ENCODE measurements around the gene SLC6A16.
"Not testable (repeated sequence)": the region's sequence is repeated elsewhere in the genome, so short reads cannot be mapped to it uniquely, and the experiment has no call there.

The SLC6A16 gene

DNA sequence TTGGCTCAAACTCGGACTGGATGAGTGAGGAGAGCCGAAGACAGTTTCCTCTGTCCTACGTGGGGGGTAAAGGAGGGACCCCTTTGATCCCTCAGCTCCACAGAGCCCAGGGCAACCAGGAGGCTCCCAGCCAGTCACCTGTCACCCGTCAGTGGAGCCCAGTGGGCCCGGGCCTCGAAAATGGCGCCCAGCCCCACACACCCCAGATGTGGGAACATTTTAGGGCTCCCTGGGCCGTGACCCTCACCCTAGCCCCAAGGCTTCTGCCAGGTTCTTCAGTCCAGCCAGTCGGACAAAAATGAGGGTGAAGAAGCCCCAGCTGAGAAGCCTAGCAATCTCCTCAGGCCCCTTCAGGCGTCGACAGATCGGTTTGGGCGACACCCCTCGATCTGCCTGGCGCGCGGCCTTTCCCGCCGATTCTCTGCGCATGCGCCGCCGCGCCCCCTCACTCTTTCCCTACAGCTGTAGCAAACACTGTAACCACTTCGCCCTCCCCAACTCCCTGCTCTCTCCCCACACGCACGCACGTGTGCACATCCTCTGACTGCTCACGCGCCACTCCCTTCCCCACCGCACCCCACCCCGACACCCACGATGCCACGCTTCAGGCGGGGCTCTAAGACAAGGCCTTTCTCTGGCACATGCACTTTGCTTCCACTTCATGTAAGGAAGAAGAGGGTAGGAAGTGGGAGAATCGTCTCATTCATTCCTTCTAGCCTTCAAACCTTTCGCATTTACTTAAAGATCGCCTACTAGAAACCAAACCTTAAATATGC is at the start of gene SLC6A16:
Gene SLC6A16, minus strand, starts transcription at position 391 of the 776 bp plus-strand sequence. CDS start 13,844 bp downstream, outside the sequence.
- DNase-seq: no peak
- H3K36me3 ChIP-seq: no peaks in the 10 kb centered on the region
- H3K4me3 ChIP-seq (ENCODE audit: low read depth, low read length): no peak within 1 kb of the TSS
- H3K9me3 ChIP-seq (ENCODE audit: severe bottlenecking): peaks cover 4% of the 10 kb centered on the region
- no peaks in the 10 kb centered on the region for H3K27me3 ChIP-seq (ENCODE audit: insufficient read depth, low read depth, severe bottlenecking)
- H3K27ac ChIP-seq: no peak within 1 kb of the TSS
- TF ChIP-seq, protein P1, sequence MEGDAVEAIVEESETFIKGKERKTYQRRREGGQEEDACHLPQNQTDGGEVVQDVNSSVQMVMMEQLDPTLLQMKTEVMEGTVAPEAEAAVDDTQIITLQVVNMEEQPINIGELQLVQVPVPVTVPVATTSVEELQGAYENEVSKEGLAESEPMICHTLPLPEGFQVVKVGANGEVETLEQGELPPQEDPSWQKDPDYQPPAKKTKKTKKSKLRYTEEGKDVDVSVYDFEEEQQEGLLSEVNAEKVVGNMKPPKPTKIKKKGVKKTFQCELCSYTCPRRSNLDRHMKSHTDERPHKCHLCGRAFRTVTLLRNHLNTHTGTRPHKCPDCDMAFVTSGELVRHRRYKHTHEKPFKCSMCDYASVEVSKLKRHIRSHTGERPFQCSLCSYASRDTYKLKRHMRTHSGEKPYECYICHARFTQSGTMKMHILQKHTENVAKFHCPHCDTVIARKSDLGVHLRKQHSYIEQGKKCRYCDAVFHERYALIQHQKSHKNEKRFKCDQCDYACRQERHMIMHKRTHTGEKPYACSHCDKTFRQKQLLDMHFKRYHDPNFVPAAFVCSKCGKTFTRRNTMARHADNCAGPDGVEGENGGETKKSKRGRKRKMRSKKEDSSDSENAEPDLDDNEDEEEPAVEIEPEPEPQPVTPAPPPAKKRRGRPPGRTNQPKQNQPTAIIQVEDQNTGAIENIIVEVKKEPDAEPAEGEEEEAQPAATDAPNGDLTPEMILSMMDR (IDR thresholded peaks at IDR 0.05; ENCODE audit: low read depth, low read length): no peak

DNA sequence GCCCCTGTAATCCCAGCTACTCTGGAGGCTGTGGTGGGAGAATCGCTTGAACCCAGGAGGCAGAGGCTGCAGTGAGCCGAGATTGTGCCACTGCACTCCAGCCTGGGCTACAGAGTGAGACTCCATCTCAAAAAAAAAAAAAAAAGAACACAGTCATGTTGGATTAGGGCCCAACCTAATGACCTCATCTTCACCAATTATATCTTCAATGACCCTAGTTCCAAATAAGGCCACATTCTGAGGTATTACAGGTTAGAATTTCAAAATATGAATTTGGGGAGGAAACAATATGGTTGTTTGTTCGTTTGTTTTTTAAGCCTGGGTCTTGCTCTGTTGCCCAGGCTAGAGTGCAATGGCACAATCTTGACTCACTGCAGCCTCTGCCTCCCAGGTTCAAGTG is 48.2 kb upstream of the SLC6A16 start:
- H3K9me3 ChIP-seq (ENCODE audit: severe bottlenecking): peaks cover 16% of the 10 kb centered on the region
- H3K27ac ChIP-seq; H3K36me3 ChIP-seq; DNase-seq; H3K27me3 ChIP-seq (ENCODE audit: insufficient read depth, low read depth, severe bottlenecking); H3K4me3 ChIP-seq (ENCODE audit: low read depth, low read length): not testable (repeated sequence)

DNA sequence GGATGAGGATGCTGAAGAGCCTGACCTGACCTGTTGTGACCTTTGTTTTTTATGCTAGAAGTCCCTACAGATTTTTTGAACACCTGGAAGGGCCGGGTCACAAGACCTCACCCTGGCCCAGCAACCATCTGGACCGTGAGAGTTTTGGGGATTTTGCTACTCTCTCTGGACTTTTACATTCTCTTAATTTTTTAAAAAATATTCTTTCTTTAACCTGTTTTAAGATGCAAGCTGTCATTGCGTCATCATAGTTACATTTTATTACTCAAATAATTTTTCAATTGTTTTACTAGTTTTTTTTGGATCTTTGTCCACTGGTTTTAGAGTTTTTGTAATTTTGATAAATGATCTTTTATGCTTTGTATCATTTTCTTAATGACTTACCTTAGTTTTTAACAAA is 46.2 kb upstream of the SLC6A16 start:
- H3K27ac ChIP-seq: no peak overlapping the region
- TF ChIP-seq, protein P1 (IDR thresholded peaks at IDR 0.05; ENCODE audit: low read depth, low read length): no peak
- H3K4me3 ChIP-seq (ENCODE audit: low read depth, low read length): no peak overlapping the region
- no peak for DNase-seq
- no peaks in the 10 kb centered on the region for H3K27me3 ChIP-seq (ENCODE audit: insufficient read depth, low read depth, severe bottlenecking)
- no peaks in the 10 kb centered on the region for H3K36me3 ChIP-seq
- H3K9me3 ChIP-seq (ENCODE audit: severe bottlenecking): peaks cover 16% of the 10 kb centered on the region

DNA sequence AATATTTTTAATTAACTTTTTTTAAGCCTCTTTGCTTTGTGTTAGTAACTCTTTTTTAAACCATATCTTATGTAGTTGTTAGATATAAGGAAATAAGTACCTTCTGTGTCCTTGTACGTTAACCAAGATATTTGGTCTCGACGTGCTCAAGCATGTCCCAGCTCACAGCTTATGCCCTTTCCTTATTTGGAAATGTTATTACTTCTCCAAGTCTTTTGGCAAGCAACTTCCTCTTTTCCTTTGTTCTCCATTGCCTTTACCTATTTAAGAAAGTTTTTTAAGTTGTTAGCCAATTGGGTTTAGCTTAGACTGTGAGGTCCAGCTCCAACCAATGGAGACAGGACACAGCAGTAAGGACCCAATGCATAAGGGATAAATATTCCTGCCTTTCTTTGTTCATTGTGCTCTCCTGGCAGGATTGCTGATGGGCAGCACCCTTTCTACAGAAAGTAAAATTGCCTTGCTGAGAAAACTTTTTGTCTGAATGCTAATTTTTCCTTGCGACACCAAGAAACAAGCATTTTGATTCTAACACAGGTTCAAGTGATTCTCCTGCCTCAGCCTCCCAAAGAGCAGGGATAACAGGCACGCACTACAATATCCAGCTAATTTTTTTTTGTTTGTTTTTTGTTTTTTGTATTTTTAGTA is 43.8 kb upstream of the SLC6A16 start:
- Histone ChIP-seq H3K4me3 (ENCODE audit: low read depth, low read length) (no peak overlapping the region), H3K9me3 (ENCODE audit: severe bottlenecking) (peaks cover 16% of the 10 kb centered on the region), H3K27me3 (ENCODE audit: insufficient read depth, low read depth, severe bottlenecking) (no peaks in the 10 kb centered on the region), H3K36me3 (no peaks in the 10 kb centered on the region), H3K27ac (no peak overlapping the region)
- DNase-seq: no peak
- TF ChIP-seq, protein P1 (IDR thresholded peaks at IDR 0.05; ENCODE audit: low read depth, low read length): no peak

DNA sequence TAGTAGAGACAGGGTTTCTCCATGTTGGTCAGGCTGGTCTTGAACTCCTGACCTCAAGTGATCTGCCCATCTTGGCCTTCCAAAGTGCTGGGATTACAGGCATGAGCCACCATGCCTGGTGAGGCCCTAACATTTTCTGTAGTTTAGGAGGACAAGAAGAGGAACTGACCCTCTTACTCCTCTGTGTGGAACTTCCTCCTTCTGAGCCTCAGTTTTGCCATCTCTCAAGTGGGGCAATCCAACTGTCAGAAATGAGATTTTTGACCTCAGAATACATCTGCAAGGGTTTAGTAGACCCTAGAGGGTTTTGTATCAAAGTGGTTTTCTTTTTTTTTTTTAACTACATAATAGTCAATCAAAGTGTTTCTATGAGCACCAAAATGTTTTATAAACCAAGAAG is 41.1 kb upstream of the SLC6A16 start:
- TF ChIP-seq, protein P1 (IDR thresholded peaks at IDR 0.05; ENCODE audit: low read depth, low read length): no peak
- no peak for DNase-seq
- Histone ChIP-seq H3K4me3 (ENCODE audit: low read depth, low read length) (no peak overlapping the region), H3K36me3 (no peaks in the 10 kb centered on the region), H3K9me3 (ENCODE audit: severe bottlenecking) (peaks cover 16% of the 10 kb centered on the region), H3K27me3 (ENCODE audit: insufficient read depth, low read depth, severe bottlenecking) (no peaks in the 10 kb centered on the region), H3K27ac (no peak overlapping the region)

DNA sequence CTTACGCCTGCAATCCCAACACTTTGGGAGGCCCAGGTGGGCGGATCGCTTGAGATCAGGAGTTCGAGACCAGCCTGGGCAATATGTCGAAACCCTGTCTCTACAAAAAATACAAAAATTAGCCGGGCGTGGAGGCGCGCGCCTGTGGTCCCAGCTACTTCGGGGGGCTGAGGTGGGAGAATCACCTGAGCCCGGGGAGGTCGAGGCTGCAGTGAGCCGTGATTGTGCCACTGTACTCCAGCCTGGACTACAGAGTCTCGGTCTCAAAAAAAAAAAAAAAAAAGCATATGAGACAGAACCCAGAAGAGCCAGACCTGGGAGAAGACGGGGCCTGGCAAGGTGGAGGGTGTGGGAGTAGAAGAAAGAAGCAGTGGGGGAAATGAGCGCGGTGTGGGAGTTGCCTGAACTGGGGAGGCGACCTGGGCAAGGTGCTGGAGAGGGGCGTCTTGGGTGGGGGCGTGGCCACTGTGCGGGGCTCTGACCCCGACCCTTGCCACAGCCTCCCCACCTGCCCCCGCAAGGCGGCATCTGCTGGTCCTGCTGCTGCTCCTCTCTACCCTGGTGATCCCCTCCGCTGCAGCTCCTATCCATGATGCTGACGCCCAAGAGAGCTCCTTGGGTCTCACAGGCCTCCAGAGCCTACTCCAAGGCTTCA is 39.2 kb upstream of the SLC6A16 start:
- Histone ChIP-seq H3K27me3 (ENCODE audit: insufficient read depth, low read depth, severe bottlenecking) (no peaks in the 10 kb centered on the region), H3K27ac (no peak overlapping the region), H3K36me3 (peaks cover 4% of the 10 kb centered on the region; the same call in 1 of the 2 replicates), H3K9me3 (ENCODE audit: severe bottlenecking) (peaks cover 5% of the 10 kb centered on the region), H3K4me3 (ENCODE audit: low read depth, low read length) (no peak overlapping the region)
- TF ChIP-seq, protein P1 (IDR thresholded peaks at IDR 0.05; ENCODE audit: low read depth, low read length): no peak
- DNase-seq: no peak

Measured in WERI-Rb-1 (cell line).